Cardiac fibroblast (primary cell): ENCODE measurements around the gene RNF8.

Source experiments
- DNase-seq, 2 donors: peaks; one replicate each; pipeline versions ENCODE4 v3.0.0 to v3.0.0-alpha.2; 2010; ENCODE audit warnings: low read depth in 2 of 2
- H3K4me3 ChIP-seq, 2 donors: replicated peaks in 1 of 2; 1 replicate in 1 of 2; 2 replicates in 1 of 2; pipeline ENCODE4 v1.5.1; 2011; ENCODE audit warnings: low read depth in 2 of 2, low read length in 2 of 2, mild to moderate bottlenecking in 2 of 2, moderate library complexity in 1 of 2
- CTCF ChIP-seq: IDR thresholded peaks from one replicate; pipeline ENCODE4 v1.5.1; 2011; ENCODE audit warnings: low read depth, mild to moderate bottlenecking, low read length, inconsistent platforms

The RNF8 gene

GRCh38 chr6:37347177-37347576, 6.6 kb upstream of the RNF8 start:
- H3K4me3 ChIP-seq: no peak overlapping the region
- TF ChIP-seq CTCF: no peak
- no peak for DNase-seq

GRCh38 chr6:37347670-37348111, 6.1 kb upstream of the RNF8 start:
- TF ChIP-seq CTCF: no peak
- no peak for DNase-seq

GRCh38 chr6:37351027-37351426, 2.8 kb upstream of the RNF8 start:
- no peak overlapping the region for H3K4me3 ChIP-seq
- no peak for TF ChIP-seq CTCF
- DNase-seq: no peak

More at GRCh38 chr6:37347670-37348111, 6.1 kb upstream of the RNF8 start:
- H3K4me3 ChIP-seq: no peak overlapping the region

GRCh38 chr6:37352384-37352783, 1.4 kb upstream of the RNF8 start:
- no peak for TF ChIP-seq CTCF
- no peak for DNase-seq
- H3K4me3 ChIP-seq: no peak overlapping the region

- peak; percentile 15 to 30 for DNase-seq
- TF ChIP-seq CTCF: no peak
- H3K4me3 ChIP-seq: peak overlapping the region; percentile 94 to 95
Observed at GRCh38 chr6:37354526-37355384, 972 bp downstream of the RNF8 start.

GRCh38 chr6:37357288-37357687, 3.5 kb downstream of the RNF8 start:
- no peak overlapping the region for H3K4me3 ChIP-seq
- TF ChIP-seq CTCF: no peak
- DNase-seq: no peak
